Vagina (tissue), 2 donors: Measurements from ENCODE around the gene PRELID3B.

Experiments
- POLR2AphosphoS5 ChIP-seq, 2 donors: sonication (generic); formaldehyde crosslinking; IDR thresholded peaks; one replicate each; pipeline ENCODE4 v1.9.0; 2017; ENCODE audit warnings: antibody characterized with exemption in 2 of 2, mild to moderate bottlenecking in 2 of 2, low read depth in 1 of 2; ENCODE audit not compliant: insufficient read depth in 1 of 2
- TF ChIP-seq, protein P1 (sequence below), 3 experiments: fragments of 450-650 bp in 2 of 3; fragments of 200-600 bp in 1 of 3; sonication (generic) in 1 of 3; IDR thresholded peaks; one replicate each; pipeline ENCODE4 v1.5.1; 2017 to 2019; ENCODE audit warnings: antibody characterized with exemption in 3 of 3, mild to moderate bottlenecking in 2 of 3, moderate library complexity in 2 of 3

DNA sequence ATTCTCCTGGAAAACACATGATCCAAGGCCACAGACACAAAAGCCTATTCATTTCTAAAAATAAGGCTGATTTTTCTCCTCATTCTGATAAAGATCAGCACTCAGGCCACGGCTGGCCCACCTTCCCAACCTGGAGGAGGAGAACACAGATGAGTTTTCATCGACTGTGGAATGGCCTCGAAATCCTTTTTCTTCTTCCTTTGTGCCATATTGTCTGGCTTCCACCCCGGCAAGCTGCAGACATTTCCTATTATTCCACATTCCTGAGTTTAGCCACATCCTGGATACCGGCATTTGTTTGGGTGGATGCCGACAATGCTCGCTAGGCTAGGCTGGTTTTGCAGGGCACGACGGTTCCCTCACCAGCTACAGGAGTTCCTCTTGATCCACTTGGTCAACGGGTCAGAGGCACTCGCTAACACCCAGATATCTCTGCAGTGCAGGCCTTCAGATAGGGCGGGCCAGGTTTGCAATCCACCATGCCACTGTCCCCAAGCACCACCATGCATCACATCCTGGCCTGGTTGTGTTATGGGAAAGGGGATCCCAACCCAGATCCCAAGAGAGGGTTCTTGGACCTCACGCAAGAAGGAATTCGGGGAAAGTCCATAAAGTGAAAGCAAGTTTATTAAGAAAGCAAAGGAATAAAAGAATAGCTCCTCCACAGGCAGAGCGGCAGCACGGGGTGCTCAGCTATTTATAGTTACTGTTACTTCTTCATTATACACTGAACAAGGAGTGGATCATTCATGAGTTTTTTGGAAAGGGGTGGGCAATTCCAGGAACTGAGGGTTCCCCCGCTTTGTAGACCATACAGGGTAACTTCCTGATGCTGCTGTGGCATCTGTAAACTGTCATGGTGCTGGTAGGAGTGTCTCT lies 31.4 kb downstream of the PRELID3B start:
- no peak for TF ChIP-seq POLR2AphosphoS5 (IDR thresholded peaks at IDR 0.05; ENCODE audit: insufficient read depth in 1 of 2, low read depth in 1 of 2)
- TF ChIP-seq, protein P1, sequence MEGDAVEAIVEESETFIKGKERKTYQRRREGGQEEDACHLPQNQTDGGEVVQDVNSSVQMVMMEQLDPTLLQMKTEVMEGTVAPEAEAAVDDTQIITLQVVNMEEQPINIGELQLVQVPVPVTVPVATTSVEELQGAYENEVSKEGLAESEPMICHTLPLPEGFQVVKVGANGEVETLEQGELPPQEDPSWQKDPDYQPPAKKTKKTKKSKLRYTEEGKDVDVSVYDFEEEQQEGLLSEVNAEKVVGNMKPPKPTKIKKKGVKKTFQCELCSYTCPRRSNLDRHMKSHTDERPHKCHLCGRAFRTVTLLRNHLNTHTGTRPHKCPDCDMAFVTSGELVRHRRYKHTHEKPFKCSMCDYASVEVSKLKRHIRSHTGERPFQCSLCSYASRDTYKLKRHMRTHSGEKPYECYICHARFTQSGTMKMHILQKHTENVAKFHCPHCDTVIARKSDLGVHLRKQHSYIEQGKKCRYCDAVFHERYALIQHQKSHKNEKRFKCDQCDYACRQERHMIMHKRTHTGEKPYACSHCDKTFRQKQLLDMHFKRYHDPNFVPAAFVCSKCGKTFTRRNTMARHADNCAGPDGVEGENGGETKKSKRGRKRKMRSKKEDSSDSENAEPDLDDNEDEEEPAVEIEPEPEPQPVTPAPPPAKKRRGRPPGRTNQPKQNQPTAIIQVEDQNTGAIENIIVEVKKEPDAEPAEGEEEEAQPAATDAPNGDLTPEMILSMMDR (IDR thresholded peaks at IDR 0.05), result no peak
